ENCODE data around the gene IMMT.
"Not testable (repeated sequence)": the region's sequence is repeated elsewhere in the genome, so short reads cannot be mapped to it uniquely, and the experiment has no call there.

IMMT gene

GRCh38 chr2:86195055-86195807, at the start of gene IMMT:
TSS of gene IMMT (minus strand) at chr2:86195462. CDS start at chr2:86195382, 80 bp downstream.
- DNase-seq = peak; percentile 94

DNA sequence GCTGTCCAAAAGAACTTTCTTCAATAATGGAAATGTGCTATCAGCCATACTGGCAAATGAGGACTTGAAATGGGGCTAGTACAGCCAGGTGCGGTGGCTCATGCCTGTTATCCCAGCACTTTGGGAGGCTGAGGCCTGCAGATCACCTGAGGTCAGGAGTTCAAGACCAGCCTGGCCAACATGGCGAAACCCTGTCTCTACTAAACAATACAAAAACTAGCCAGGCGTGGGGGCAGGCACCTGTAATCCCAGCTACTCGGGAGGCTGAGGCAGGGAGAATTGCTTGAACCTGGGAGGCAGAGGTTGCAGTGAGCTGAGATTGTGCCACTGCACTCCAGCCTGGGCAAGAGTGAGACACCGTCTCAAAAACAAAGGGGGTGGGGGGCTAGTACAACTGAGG, 49.5 kb upstream of the IMMT start:
- not testable (repeated sequence) for DNase-seq

DNA sequence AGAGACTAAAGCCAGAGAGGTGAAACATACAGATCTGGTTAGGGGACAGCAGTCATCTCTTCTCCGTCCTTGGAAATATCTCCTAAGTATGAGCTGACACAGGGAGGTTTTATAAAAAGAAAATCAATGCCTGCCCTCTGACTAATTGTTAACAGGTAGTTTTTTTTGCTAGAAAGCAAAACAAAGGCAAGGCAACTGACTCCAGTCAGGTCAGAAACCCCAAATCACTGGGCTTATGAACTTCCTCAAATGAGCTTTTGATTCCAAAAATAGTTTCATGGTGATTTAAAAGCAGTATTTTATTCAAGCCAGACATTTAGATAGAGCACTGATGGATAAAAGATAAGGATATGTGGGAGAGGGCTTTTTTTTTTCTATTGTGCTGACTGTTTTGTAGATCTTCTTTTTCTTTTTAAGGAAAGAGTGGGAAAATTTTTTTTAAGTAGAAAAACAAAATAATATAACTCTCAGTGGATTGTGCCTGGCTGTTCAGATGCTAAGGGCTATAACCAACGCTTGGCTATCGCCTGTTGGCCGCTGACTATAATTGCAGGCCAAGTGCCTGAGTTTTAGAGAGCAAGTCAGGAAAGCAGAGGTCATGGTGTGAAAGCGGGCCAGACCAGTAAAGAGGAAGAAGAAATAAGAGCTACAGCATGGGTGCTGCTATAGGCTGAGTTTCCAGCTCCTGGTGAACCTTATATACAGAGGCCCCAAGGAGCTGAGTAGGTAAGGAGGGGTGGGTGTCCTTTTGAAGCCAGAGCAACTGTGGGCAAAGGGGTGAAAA, 48.9 kb upstream of the IMMT start:
- no peak for DNase-seq

GRCh38 chr2:86243272-86243671, 48.0 kb upstream of the IMMT start:
- DNase-seq = no peak

DNA sequence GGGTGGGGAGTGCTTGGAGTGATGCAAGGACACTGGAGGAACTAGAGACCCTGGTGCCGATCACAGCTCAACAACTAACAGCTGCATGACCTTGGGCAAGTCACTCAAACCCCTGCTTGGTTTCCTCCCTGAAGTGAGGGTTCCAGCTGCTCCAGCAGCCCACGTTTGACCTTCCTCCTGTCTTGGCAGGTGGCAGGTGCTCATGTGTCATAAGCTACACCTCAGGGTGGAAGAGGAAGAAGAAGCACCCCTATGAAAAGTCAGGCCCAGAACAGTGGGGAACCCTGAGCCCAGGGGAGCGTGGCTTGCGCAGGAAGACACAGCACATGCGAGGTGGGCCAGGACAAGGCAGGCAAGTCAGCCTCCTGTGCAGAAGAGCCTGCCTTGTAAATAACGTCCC, 46.3 kb upstream of the IMMT start:
- DNase-seq = no peak

DNA sequence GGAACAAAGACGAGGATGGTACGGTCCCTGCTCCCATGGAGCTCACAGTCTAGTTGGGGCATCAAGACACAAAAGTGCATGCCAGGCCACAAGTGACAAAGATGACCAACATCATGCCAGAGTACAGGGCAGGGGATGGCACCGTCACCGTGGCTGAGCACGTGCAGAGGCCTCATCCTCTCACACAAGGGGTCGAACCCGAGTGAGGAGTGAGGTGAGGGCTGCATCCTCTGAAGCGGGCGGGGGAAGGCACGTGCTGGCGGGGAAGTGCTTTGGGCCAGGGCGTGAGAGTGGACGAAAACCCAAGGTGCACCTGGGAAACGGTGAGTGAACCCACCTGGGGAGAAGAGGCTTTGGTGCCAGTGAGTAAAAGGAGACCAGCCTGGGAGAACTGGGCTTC, 45.0 kb upstream of the IMMT start:
- DNase-seq = no peak

- DNase-seq = no peak
These were observed 44.5 kb upstream of the IMMT start for GRCh38 chr2:86239745-86240144.

GRCh38 chr2:86239326-86239725, 44.1 kb upstream of the IMMT start:
- no peak for DNase-seq

DNA sequence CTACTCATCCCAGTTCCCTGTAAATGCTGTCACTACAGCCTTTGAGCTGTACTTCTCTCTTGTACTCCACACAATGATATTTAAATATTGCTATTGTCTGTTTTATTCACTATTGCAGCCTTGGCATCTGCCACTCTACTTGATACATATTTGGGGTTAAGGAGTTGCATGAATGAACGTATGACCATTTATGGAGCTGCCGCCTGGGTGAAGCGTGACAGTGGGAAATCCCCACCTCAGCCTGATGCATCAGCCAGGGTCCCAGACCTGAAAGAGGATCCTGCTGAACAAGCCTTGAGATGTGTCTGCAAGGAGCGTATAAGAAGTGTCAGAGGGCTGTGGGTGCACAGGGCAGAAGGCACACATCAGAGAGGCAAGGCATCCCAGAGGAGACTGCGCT, 43.1 kb upstream of the IMMT start:
- no peak for DNase-seq

DNA sequence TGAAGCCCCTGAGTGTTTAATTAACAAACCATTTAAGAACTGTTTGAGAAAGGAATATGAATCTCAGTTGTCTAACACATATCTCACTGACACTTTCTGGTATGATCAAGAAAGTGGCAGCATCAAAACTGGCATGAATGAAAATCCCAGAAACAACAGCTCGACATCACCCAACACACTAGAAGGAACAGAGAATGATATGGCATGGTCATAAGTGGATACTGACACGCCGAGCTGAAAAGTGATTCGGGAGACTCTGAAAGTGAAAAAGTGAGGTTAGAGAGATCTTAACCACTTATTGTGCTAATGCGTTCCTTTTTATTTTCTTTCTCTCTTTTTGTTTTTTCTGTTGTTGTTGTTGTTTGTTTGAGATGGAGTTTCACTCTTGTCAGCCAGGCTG, 41.9 kb upstream of the IMMT start:
- DNase-seq = no peak

- DNase-seq = peak; percentile 96
These were observed 40.1 kb upstream of the IMMT start for GRCh38 chr2:86235196-86235980.

DNA sequence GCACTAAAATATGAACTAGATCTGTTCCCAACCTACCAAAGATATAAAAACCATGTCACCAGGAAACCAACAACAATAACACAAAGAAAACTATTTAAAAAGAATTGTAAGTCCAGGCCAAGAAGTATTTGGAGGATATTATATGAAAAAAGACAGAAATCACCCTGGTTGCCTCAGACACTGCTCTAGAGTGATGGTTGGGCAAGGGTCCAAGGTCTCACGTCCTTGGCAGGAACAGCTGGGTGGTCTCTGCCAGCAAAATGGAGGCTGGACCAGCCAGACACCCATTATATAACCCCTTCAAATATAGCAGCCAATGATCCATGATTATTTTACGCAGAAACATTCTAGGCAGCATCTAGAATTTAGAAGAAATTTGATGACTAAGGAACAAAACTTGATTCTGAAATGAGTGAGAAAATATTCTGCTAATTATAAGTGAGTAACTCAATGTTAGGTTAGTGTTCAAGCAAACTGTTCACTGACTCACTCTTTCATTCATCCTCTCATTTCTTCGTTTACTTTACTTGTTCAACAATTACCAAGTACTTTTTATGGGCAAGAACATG, 39.4 kb upstream of the IMMT start:
- no peak for DNase-seq

DNA sequence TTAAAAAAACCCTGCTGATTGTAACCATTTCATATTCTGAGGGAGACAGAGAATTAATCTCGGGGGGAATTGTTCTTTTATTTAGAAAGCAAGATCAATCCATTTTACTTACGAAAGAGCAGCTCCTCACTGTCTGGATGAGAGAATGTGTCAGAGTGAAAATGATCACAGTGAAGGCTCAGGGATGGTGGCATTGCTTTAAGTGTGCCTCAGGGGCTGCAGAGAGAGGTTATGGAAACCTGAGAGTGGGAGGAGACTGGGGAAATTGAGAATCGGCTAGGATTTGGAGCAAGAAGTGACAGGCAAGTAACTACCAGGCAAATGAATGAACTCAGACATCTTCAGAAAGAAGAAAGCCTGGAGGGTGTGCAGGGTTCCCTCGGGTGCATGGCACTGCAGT, 38.2 kb upstream of the IMMT start:
- DNase-seq = no peak

DNA sequence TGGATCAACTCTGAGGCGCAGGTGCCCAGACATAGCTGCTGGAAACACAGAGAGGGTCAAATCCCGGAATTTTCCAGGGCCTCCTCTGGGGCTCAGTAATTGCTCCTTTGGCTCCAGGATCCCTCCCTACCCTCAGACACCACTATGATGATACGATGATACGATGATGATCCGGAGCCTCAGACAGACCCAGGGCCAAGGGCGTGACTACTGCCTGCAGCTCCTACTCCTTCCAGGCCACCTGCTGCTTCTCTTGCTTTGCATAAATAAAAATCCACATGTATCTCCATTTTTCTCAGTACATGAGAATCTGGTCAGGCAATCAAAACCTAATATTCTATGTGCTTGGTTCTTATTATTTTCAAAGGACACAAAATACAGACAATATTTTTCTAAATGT, 37.6 kb upstream of the IMMT start:
- DNase-seq = no peak

GRCh38 chr2:86232373-86232784, 37.1 kb upstream of the IMMT start:
- DNase-seq = no peak

DNA sequence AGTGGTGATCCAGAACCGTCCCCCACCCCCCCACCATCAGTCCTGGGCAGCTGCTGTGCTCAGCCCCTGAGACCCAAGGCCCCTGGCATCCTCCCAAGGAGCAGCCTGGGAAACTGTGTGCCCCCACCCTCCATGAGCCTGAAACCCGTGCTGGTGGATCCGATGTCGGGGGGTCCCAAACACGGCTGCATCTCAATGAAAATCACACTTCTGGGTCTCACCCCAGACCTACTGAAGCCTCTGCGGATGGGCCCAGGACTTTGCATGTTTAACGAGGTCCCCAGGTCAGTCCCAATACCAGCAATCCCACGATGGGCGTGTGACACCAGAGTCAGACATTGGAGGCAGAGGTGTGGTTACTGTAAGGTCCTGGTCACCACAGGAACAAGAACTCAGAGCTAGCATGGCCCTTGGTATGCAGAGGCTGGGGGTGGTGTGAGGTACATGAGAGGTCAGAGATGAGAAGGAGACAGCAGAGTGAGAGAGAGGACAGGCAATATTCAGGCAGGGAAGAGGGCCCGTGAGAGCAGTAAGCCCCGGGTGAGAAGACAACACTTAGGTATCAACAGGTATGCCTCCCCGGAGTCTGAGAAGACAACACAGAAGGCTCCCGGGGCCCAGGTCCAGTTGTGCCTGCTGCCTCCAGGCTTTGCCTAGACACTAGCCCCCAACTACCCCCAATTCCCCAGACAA, 36.6 kb upstream of the IMMT start:
- DNase-seq = no peak

- no peak for DNase-seq
These were observed 35.7 kb upstream of the IMMT start for GRCh38 chr2:86230961-86231360.

DNA sequence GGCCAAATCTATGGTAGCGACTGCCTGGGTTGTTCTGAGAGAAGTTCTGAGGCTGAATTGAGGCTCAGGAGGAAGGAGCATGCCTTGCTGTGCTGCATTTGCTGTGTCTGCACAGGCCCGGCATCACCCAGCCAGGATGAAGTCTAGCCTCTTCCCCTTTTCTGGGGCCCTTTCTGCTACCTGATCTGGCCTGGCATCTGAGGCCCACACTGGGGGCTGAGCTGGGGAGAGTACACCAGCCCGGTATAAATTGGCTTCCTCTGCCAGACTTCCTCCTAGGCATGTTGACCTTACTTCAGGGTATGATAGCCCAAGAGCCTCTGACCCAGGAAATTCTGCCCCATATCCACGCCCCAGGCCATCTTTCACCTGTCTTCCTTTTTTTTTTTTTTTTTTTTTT, 34.0 kb upstream of the IMMT start:
- no peak for DNase-seq

GRCh38 chr2:86228574-86228973, 33.3 kb upstream of the IMMT start:
- not testable (repeated sequence) for DNase-seq

- DNase-seq = no peak
These were observed 32.4 kb upstream of the IMMT start for GRCh38 chr2:86227685-86228084.

DNA sequence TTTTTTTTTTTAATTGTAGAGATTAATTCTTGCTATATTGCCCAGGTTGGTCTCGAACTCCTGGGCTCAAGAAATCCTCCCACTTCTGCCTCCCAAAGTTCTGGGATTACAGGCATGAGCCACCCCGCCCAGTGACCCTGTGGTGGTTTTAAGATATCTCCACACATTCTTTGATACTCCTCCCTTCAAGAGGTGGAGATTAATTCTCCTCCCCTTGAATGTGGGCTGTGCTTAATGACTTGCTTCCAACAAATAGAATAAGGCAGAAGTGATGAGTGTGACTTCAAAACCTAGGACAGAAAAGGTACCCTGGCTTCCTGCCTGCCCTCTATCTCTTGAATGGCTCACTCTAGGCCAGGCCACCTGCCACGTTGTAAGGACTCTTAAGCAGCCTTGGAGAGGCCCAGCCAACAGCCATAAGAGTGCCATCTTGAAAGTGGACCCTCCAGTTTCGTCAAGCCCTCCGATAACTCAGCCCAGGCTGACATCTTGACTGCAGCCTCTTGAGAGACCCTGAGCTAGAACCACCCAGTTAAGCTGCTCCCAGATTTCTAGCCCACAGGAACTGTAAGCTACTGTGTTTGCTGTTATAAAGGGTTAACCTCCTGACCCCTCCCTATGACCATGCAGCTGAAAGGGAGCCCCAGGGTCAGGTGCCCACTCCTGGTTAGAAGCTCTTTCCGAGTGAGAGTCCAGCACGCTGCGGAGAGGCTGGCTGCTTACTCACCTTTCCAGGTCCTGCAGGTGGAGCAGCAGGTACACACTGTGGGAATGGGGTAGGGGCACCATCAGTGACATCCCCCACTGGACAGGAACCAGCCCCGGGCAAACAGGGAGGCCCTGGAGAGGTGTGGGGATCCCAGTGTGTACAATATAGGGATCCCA, 31.6 kb upstream of the IMMT start:
- no peak for DNase-seq

DNA sequence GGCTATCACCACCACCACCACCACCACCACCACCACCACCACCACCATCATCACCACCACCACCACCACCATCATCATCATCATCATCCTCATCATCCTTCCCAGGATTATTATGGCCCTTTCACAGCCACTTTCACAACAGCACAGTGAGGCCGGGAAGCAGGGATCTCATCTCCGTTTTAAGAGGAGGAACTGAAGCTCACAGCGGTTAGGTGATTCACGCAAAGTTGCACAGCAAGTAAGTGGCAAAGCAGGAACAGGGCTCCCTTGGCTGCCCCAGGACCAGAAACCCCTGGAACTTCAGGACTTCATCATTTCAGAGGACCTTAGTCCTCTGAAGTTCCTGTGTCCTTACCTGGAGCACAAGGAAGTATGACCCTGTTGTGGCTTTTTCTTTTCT, 30.8 kb upstream of the IMMT start:
- no peak for DNase-seq
